HG02642 (cell line): ENCODE results near the gene TBC1D14.
A peak's percentile ranks its signal among the peaks of the same experiment; 100 is the strongest.
"Not testable (repeated sequence)": the region's sequence is repeated elsewhere in the genome, so short reads cannot be mapped to it uniquely, and the experiment has no call there.

Experiments
- ATAC-seq: cut with Tn5 transposase; IDR thresholded peaks from one replicate; pipeline ENCODE4 v1.9.1; 2021; ENCODE audit warnings: mild to moderate bottlenecking; ENCODE audit not compliant: unreplicated experiment, poor library complexity

The TBC1D14 gene

DNA sequence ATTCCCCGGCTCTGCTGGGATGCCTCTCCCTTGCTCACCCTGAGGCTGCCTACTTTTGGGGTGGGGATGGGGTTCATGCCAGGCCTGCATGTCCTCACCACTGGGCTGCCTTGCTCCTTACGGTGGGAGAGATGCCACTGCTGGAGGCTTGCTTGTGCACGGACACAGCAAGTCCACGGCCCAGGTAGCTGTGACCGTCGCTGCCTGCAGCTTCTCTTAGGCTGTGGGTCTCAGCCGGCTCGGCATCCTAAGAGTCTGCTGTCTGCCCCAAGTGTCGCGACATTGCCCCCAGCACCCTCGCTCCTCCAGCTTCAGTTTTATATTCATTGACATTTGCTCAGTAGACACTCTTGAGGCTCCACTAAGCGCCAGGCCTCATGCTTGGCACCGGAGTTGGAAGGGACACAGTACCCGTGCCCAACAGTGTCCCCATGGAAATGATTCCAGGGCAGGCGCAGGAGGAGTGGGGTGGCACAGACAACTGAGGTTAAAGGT is 58.3 kb downstream of the TBC1D14 start:
- ATAC-seq = no peak

DNA sequence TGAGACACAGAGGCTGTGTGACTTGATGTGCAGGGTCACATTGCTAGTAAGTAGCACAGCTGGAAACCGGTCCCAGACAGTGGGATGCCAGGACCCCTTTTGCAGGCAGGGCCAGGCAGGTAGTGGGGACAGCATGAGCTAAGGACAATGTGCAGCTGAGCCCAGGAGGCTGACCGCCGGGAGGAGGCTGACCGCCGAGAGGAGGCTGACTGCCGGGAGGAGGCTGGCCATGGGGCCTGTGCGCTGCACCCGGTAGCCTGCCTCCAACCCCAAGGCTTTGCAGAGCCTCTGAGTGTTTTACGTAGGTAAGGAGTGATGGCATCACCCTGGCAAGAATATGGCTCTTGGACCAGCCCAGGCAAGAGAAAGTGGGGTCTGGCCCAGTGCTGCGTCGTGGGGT is 58.9 kb downstream of the TBC1D14 start:
- no peak for ATAC-seq

DNA sequence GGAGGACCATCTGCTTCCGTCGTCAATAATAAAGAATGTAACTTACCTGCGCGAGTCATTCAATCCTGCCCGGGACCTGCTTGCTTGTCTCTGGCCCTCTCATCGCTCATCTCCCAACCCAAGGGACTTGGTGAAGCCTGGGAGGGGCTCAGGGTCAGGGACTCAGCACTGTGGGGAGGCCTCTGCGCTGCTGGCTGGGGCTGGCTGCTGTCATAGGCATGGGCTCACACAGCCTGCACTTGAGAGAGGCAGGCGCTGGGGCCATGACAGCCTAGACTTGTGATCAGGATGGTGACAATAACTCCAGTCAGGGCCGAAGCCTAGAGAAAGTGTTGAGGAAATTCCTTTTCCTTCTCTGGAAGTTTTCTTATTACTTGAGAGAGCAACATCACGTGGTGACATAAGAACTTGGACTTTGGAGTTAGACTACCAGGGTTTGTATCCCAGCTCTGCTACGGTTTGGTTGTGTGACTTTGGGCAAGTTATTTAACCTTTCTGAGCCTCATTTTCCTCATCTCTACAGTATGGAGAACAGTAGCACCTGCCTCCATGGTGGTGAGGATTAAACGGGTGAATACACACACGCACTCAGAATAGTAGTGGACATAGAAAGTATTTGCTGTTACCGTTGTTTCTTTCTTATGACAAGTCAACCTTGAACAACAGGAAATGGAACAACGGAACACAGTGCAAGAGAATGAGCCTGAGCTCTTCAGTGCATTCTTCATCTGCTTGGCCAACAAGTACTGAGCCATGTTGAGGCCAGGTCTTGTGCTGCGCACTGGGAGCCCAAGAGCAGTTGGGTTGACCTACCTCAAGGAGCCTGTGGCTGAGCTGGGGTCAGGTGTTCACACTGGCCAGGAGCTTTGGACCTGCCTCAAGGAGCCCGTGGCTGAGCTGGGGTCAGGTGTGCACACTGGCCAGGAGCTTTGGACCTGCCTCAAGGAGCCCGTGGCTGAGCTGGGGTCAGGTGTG is 60.5 kb downstream of the TBC1D14 start:
- peak; percentile 72 for ATAC-seq

DNA sequence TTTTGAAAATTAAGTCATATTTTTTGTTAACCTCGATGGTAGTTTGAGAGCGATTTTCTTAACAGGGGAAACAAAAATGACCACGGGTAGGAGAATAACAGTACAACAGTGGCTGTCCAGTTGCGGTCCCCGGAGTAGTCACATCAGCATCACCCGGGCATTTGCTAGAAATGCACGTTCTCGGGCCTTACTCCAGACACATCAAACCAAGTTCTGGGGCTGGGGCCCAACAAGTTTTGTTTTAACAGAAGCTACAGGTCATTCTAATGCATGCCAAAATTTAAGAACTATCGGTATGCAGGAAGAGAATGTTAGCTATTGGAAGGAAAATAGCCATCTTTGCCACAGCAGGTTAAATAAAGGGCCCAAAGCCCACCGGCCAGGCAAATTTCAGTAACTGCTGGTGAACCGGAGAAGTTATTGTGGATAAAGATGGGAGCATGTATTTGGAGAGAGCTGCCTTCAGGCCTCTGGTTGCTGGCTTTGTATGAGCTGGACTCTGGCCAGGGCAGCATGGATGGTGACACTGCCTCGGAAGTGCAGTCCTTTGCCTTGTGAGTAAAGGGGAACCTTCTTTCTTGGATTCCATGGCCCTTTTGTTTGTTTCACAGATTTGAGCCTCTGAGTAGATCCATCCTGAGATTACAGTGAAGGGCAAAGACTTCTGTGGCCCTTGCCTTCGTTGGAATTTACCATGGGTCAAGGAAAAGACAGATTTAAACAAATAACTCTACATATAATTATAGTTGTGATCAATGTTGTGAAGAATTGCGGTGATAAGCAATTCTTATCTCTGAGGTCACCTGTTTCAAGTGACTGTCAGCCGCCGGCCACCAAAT is 62.1 kb downstream of the TBC1D14 start:
- ATAC-seq = no peak

DNA sequence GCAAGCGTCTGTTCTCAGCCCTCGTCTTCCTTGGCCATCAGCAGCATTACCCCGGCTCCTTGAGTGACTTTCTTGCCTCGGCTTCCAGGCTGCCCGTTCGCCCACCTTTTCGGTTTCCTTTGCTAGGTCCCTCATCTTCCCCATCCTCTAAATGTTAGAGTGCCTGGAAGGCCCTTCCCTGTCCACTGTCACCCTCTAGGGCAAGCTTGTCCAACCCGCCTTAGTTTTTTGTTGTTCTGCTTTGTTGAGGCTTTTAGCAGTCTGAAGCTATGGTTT is 62.7 kb downstream of the TBC1D14 start:
- ATAC-seq = no peak

DNA sequence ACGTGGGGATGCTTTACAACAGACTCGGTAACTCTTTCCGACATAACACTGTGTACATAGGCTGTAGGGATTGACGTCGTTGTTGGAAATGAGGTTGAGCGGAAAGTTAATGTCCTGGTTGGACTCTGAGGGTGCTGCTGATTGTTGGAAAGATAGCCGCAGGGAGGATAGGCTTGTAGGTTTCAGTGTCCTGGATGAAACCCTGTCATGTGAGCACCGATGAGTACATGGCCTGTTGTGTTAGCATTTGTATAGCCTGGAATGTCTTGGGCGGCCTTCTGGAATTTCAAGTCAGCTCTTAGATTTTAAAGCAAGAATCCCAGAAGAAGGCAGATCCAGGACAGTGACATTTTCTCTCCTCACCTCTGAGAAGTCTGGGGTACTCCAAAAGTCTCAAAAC is 63.3 kb downstream of the TBC1D14 start:
- no peak for ATAC-seq

DNA sequence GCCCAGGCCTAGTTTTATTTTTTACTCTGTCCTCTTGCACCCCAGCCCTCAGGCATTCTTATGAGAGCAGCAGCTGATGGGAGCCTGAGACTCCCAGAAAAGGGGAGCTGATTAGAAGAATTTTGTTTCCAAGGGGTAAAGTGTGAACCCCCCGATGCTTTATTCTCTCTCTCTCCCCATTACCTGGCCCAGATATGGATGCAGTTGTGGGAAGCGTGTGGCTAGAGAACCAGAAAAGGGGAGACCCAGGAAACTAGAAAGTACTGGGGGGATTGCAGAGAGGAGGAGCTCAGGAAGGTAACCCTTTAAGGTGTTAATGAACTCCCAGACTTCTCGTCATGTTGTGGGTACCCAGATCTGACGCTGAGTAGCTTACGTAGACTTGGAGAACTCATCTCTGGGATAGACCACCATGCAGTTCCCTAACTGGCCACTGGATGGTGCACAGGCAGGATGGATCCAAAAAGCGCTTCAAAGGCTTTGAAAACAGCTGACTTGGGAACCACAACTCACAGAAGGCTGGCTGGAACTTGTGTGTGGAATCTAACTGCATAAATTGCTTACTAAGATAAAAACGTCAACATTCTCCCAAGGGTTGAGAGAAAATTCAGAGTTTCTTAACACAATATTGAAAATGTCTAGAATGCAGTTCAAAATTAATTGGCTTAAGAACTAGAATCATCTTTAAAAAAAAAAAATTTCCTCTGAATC is 64.7 kb downstream of the TBC1D14 start:
- ATAC-seq = no peak

DNA sequence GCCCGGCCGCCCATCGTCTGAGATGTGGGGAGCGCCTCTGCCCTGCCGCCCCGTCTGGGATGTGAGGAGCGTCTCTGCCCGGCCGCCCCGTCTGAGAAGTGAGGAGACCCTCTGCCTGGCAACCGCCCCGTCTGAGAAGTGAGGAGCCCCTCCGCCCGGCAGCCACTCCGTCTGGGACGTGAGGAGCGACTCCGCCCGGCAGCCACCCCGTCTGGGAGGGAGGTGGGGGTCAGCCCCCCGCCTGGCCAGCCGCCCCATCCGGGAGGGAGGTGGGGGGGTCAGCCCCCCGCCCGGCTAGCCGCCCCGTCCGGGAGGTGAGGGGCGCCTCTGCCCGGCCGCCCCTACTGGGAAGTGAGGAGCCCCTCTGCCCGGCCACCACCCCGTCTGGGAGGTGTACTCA is 68.2 kb downstream of the TBC1D14 start:
- not testable (repeated sequence) for ATAC-seq

DNA sequence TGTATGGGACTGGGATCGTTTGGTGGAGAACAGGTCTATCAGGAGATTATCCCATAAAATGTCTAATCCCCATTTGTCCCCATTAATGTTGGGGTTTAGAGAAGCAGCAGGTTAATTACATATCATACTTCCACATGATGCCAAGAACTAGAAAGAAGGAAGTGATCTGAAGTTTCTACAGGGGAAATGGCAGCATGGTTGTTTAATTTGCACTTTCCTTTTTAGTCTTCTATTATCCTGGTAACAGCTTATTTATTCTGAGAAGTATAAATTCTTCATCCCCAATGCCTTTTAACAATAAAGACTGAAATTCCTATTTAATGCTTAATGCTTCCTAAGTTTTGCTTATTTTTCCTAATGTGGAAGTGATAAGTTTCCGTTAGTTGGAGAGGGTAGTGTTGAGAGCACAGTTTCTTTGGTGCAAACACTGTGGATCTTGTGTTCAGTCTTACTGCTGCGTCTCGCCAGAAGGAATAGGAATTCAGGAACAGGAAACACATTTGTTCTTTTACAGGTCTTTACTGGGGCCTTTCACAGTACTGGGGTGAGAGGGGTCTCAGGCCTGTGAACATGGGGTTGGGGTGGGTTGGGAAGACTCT is 74.0 kb downstream of the TBC1D14 start:
- ATAC-seq = no peak

DNA sequence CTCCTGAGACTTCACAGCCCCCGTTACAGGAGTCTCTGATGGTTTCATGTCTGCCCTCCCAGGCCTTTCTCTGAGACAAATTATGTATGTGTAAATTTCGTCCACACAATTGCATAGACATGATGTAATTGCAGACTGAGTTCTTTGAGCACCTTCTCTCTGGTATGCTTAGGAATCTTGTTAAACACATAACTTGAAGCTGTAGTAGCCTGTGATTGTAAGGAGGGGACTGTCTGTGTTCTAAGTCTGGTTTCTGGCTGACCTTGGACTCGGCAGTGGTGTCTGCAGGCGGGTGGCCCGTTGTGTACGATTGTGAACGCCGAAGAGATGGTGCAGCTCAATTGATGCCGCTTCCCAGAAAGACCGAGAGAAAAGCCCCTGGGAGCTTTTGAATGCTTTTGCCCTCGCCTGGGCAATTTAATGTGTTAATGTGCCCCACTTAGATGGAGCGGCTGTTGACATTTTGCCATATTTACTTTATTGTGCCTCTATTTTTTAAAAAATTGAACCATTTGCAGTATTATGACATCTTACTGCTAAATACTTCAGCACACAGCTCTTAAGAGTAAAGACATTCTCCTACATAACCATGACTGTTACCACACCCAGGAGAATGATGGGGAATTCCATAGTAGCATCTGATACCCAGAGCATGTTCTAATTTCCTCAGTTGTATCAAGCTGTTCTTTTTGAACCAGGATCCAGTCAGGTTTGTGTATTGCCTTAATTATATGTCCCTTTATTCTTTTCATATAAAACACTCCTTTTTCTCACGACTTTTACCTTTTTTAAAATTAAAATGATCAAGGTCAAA is 75.2 kb downstream of the TBC1D14 start:
- ATAC-seq = no peak

DNA sequence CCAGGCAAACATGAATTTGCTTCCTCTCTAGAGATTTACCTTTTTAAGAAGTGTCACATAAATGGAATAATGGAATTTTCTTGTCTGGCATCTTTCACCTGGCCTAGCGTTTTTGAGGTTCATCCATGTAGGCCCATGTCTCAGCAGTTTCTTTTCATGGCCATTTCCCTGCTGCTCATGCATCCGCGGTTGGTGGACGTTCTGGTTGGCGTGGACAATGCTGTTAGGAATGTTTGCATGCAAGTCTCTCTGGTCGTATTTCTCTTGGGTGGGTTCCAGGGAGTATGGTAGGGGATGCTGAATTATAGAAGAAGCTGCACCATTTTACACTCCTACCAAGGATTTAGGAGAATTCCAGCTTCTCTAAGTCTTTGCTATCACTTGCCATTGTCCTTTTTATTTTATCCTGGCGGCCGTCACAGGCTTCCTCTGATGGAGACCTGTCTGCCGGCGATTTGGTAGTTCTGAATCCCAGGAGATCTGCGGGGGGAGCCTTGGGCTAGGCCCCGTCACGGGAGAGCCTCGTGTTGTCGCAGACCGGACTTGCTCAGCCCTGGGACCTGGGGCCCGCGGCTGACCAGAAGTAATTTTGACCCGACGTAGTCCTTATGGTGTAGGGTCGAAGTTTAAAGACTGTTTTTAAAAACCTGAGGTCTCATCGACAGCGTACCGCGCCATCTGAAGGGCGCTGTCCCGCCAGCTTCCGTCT is 76.6 kb downstream of the TBC1D14 start:
- ATAC-seq = peak; percentile 24

DNA sequence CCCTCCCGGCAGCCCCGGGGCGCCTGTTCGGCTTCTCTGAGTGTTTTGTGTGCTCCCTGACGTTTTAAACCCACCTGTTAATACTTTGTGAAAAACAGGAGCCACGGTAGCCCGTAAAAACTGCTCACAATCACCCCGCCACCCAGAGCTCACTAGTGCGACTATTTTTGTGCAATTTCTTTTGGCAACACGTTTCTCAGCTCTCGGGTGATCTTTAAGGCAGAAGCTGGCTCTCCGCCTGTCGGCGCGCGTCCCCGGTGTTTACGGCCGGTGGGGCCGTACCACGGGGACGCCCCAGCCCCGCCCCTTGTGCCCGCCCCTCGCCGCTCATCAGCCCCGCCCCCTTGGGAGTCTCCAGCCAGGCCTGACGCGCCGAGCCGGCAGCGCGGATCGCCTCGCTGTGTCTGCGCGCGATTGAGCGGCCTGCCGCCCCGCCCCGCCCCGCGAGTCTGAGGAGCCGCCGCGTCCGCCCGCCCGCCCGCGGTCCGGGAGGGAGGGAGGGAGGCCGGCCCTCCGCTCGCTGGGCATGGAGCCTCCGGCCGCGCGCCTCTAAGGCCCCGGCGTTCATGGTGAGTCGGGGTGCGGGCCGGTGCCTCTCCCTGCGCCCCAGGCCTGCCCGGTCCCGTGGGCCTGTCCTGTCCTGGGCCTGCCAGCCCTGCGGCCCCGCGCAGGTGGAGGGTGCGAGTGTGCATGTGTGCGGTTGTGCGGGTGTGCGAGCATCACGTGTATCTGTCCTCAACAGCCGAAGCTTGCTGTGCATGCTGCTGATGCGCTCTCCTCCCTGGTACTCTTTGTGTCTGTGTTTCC is 77.4 kb downstream of the TBC1D14 start:
- peak; percentile 85 for ATAC-seq

DNA sequence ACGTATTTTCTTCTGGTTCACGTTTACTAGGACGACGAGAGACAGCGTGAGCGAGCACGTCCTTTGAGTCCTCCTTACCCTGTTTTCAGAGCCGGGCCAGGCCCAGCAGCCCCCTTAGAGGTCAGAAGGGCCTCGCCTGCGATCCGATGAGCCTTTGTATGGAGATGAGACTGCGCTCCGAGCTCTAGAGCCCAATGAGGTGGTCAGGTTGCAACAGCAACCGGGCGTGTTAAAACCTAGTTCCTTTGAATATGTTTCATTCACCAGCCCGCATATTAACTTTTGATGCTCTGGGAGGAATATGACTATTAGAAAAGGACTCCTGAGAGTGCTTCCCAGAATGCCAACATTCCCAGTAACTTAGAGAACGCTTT is 77.9 kb downstream of the TBC1D14 start:
- no peak for ATAC-seq

DNA sequence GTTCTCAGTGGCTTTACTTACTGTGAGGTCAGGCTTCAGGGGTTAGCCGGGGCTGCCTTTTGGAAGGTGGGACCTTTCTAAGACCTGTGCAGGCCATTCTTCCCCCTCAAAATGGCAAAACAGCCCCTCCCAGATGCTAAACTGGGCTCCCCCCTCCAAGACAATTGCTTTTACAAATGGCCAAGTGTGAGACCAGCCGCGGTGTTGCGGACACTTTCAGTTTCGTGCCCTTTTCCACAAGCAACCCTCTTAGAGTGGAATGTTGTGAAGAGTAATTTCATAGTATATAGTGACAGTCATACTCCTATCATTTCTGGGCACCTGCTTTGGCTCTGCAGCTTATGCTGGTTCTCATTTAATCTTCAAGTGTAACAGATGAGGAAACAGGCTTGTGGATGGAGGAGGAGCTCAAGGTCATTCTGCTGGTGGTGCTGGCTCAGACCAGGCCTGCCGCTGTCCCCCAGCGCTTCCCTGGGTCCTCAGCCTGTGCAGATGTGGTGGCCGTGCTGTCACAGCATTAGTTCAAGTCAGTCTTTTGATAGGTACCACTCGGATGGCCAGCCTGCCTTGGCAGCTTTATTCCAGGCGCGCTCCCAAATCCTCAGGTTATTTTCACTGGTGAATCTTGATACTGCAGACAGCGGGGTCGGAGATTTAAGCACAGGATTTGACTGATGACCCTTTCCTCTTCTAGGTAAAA is 78.5 kb downstream of the TBC1D14 start:
- no peak for ATAC-seq

DNA sequence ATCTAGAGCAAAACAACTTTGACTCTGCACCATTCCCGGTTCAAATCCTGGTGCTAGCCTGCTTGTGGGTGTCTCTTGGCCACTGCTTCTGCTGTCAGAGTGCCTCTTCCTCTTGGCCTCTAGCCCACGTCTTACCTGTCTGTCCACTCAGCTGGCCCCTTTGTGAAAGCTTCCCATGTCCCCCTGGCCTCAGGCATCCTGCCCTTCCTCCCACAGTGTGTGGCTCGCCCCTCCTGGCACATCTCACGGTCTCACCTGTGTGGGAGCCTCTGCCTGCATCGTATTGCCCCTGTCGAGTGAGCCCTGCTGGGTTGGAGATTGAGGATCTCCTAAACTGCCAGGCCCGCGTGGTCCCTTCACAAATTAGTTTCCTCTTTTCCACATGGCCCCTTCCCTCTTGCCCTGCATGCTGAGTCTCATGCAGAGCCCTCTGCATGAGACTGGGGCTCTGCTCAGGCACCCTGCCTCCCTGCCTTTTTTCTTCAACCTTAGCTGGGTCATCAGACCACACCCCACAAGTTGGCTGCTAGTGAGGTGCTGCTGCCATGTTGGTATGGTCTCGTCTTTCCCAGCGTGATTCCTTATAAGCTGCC is 79.8 kb downstream of the TBC1D14 start:
- ATAC-seq = no peak

DNA sequence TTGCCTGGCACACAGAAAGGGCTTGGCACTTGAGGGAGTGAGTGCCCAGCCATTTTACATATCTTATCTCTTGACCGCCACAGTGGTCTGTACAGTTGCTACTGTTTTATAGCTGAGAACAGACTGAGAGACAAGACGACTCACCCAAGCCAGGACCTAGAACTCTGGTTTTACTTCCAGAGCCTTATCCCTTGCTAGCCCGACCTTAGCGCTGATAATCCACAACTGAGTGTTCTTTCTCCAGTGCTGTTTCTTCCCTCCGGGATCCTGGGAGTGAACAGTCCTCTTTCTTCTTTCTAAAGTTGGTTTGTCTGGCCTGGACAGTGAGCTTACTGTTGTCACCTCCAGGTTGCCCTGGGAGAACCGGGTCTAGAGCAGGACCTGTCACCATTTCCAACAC is 81.0 kb downstream of the TBC1D14 start:
- no peak for ATAC-seq

DNA sequence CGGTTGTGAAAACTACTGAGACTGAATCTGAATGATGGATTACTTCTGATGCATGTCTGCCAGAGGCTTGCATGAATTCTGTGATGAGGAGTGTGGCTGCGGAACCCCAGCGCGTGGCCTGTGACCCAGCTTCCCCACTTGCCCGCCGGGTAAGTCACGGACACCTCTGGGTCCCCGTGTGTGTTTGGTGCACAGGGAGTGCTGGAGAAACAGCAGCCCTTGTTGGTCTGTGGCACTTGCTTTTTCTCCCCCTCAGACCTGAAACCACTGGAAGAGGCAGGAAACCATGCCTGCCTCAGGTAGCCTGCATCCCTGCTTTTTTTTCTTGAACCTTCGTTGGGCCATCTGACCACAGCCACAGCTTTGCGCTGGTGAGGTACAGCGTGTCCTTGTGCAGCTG is 81.6 kb downstream of the TBC1D14 start:
- ATAC-seq = no peak
